Skin of body (tissue), 2 donors: ENCODE data around the gene PIF1. TPM values are rescaled to one million over a fixed set of nuclear protein-coding genes. Genes with fewer than 3 reads are reported as not detected.

ENCODE experiments used
- DNase-seq: peaks from one replicate; lab custom pipeline; 2025; lab: John Stamatoyannopoulos, UW
- total RNA-seq: library from RNA; depleted of rRNA; stranded (reverse); fragments of >200 nt; gene quantifications from one replicate; pipeline ENCODE4 v1.2.3, GENCODE V29; 2014

The PIF1 gene
- total RNA-seq, 1 donor from 2014 or later: 1.9 TPM

DNA sequence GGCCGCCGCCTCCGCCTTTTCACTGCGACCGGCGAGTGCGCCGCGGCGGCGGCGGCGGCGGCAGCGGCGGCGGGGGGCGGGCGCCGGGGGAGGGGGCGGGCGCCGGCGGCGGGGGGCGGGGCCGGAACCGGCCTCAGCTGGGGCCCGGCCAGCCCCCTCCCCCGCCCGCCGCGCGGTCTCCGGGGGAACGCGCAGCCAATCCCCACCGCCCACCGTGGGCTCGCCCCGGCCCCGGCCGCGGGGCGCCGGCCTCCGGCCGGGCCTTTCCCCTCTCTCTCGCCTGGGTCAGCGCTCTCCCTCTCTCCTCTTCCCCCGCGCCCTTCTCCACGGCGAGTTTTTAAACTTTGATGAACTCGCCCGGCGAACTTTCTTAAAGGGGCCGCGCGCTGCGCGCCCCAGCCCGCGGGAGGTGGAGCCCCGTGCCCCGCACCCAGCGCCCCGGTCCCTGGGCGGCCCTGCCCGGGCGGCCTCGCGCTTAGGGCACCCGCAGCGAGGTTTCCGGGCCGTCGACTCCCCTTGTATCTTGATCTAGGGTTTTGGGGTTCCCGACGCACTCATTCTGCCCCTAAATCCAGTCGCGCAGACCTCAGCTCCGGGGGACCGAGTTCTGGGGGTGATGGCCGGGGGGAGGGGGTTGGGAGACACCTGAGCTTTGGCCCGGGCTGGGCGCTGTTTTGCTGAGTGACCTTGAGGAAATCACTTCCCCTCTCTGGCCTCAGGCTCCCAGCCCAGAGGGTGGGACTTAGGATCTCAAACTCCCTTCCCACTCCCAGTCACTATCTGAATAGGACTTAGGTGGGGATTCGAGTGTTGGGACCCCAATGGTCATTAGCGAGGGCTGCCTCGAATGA, 49.7 kb downstream of the PIF1 start, which contains the start of gene RBPMS2:
RBPMS2 (minus strand) TSS at position 39 of the 851 bp plus-strand sequence. CDS start 270 bp downstream, outside the sequence.
- no peak for DNase-seq

DNA sequence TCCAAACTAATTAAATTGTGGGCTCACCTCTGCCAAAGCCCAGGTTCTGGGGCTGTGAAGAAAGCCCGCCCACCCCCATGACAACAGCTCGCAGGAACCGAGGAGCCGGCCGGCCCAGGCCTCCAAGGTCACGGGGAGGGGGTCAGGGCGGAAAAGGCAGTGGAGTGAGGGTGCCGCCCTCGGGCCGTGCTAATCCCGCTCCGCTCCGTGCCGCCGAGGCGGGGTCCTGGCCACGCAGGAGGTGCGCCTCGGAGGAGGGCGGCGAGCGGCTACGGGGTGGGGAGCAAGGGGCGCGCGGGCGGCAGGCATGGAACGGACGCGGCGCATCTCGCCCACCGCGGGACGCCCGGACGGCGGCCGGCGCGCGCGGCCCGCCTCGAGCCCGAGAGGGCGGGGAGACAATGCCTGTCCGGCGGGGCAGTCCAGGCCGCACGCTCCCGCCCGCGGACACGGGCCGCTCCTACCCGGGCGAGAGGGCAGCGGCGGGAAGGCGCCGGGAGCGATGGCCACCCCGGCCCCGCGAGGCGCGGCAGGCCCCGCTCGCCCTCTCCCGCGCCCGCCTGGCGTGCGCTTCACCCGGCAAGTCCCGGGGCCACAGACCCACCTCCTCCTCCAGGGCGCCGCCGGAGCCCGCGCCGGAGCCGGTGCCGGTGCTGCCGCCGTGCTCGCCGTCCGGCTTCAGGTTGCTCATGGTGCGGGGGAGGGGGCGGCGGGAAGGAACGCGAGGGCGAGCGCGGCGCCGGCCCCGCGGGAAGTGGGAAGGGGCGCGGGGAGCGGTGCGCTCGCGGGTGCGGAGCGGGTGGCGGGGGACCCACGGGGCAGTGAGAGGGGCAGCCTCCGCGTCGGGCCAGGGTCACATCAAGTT, 50.6 kb downstream of the PIF1 start:
- DNase-seq: no peak

DNA sequence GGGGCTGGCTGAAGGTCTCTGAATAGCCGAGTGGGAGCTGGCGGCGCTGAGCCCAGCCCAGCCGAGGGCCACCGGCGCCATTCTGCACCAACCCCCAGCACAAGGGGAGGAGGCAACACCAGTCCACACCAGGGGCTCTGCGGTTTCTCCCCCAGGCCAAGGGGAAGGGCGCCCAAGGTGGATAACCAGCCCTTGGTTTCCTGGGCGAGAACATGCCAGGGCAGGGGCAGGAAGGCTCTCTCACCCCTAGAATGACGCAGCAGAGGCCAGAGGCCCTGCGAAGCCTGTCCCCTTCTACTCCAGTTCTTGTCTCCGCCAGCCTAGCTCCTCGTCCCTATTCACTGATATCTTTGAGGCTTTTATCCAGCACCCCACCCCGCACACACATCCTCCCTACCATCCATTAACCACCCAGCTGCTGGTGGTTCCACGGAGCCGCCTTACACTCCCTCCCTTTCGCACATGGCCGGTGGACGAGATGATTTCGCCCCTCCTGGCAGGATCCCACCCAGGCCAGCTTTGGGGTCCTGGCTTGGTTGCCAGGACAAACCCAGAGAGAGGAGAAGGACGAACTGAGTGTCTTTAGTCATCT, 51.3 kb downstream of the PIF1 start:
- no peak for DNase-seq

DNA sequence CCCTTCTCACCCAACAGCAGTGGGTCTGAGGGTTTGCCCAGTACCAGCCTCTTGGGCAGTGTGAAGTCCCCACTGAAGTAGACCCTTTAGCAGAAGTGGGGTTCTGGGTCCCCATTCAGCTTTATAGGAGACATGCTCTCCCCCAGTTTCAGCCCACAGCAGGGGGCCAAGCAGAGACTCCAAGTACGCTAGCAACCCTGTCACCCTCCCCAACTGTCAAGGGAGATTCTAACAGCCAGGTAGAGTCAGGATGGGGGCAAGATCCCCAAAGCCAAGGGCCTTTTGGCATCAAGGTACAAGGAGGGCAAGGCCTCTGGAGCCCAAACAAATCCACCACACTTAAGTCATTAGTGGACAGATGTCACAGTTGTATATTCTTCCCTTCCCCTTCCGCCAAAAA, 51.8 kb downstream of the PIF1 start:
- DNase-seq: no peak

DNA sequence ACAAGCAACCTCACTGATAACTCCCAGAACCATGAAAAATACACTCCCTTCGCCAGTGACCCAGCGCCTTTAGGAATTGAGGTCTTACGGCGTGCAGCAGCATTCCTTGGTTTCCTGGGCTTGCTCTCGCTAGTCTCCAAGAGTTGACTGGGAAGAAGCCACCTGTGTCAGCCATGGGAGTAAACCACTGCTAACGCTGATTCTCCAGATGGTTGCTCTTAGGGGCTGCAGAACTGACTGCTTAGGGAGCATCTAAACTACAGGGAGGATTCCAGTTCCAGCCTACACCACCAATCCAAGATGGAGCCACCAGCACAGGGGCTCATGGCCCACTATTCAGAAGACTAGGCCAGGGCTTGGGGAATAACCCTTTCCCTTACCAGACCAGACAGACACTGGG, 52.5 kb downstream of the PIF1 start:
- no peak for DNase-seq

DNA sequence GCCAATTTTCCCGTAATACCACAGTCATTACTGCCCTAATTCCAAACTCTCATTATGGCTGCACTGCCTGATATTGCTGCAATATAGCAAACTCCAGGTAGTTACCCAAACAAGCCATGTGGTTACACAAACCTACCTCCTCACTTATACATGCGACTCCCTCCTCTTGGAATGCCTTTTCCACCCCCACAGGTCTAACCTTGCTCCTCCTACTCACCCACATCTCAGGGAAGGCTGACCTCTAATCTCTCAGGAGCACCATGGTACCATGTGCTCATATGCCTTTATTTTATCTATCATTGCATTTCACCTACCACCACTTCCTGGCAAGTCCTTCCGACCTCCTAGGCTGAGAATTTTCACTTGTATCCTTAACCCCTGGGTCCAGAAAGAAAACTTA, 53.0 kb downstream of the PIF1 start:
- no peak for DNase-seq

DNA sequence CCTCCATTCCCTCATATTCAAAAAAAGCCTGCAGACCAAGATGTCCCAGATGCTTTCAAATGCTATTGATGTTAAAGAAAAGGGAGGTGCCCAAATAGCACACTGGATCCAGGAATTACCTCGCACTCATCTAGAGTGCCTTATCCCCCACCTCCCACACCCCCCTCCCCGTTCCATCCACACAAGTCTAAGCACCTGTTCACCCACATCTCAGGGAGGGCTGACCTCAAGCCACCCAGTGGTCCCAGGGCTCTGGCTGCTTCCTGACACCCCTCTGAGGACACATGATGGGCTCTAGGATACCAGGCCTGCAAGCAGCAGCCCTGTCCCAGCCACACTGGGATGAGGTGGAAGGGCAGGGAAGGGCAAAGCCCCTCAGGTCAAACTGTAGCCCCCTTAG, 54.8 kb downstream of the PIF1 start:
- no peak for DNase-seq

DNA sequence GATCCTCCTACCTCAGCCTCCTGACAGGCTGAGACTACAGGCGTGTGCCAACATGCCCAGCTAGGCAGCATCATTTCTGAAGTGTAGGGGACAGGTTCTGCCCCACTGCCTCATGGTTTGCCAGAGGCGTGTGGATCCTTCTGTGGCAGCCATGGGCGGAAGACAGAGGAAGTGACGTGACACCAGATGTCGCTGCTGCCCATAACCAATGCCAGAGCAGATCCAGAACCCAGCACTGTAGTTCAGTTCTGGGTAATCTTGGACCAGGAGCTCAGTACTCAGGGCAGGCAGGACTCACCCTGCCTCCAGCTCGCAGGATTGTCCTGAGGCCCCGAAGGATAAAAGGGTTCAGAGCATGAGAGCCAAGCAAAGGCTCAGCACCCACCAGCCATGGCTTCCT, 58.2 kb downstream of the PIF1 start:
- DNase-seq: no peak

DNA sequence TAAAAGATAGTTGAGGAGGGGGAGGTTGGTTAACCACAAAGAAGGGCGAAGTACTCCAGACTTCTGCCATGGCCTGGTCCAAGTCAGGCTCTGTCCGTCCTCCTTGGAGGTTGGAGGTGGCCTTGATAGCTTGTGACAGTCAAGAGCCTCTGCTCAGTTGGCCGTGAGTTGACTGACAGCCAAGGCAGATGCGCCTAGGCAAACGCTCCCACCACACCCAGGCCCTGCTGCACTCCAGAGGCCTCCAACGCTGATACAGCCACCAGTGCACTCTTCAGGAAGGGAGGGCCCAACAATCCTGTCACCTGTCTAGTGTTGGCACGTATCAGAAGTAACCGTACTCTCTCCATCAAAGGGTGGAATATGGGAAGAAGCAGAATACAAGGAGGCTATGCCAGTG, 59.4 kb downstream of the PIF1 start:
- DNase-seq: no peak

Other genes with a start within 250 kb of the PIF1 start
- gene RBPMS2, start 50.1 kb downstream of the PIF1 start, total RNA-seq: 0.59 TPM
- 15.6 TPM for gene PLEKHO2, start 16.3 kb upstream of the PIF1 start, total RNA-seq
- 3.6 TPM for gene ANKDD1A, start 86.3 kb upstream of the PIF1 start, total RNA-seq
- gene SPG21, start 164.3 kb upstream of the PIF1 start, total RNA-seq: 49.9 TPM
- gene MTFMT, start 204.0 kb upstream of the PIF1 start, total RNA-seq: 8.4 TPM
- gene SLC51B, start 219.7 kb upstream of the PIF1 start, total RNA-seq: not detected
- gene RASL12, start 242.3 kb upstream of the PIF1 start, total RNA-seq: 12.5 TPM